Mesothelial cell of epicardium (in vitro differentiated cells): Measurements from ENCODE around the gene GMDS. TPM values are rescaled to one million over a fixed set of nuclear protein-coding genes. Genes with fewer than 3 reads are reported as not detected.
A peak's percentile ranks its signal among the peaks of the same experiment; 100 is the strongest.

Experiments used
- DNase-seq, 2 experiments: peaks; one replicate each; pipeline ENCODE4 v3.0.0; 2021; ENCODE audit warnings: low spot score in 2 of 2; ENCODE audit not compliant: unreplicated experiment in 2 of 2
- H3K27ac Mint-ChIP-seq: 2 replicates; pipeline ENCODE4 v1.8.0; 2021; ENCODE audit warnings: mixed read lengths
- H3K27me3 Mint-ChIP-seq: 2 replicates; pipeline ENCODE4 v1.8.0; 2021; ENCODE audit warnings: low read depth, mixed read lengths
- H3K36me3 Mint-ChIP-seq: 2 replicates; pipeline ENCODE4 v1.8.0; 2021; ENCODE audit warnings: mixed read lengths
- H3K4me1 Mint-ChIP-seq: 2 replicates; pipeline ENCODE4 v1.8.0; 2021; ENCODE audit warnings: mixed read lengths
- H3K4me3 Mint-ChIP-seq: 2 replicates; pipeline ENCODE4 v1.8.0; 2021; ENCODE audit warnings: mild to moderate bottlenecking, moderate library complexity, mixed read lengths
- H3K9me3 Mint-ChIP-seq: 2 replicates; pipeline ENCODE4 v1.8.0; 2021; ENCODE audit warnings: mixed read lengths
- CTCF ChIP-seq: fragments of 200-600 bp; sonication (generic); IDR thresholded peaks from one replicate; pipeline ENCODE4 v1.5.0; 2021; ENCODE audit warnings: antibody characterized with exemption; ENCODE audit not compliant: unreplicated experiment
- total RNA-seq: library from RNA; stranded (reverse); gene quantifications from 3 replicates; pipeline ENCODE4 v1.2.1, GENCODE V29; 2021

Gene GMDS
- total RNA-seq, 1 donor from 2014 or later = 39.9 TPM

GRCh38 chr6:1770968-1771723 lies 474.3 kb downstream of the GMDS start:
- no peaks in the 10 kb centered on the region for H3K36me3 Mint-ChIP-seq
- no peaks in the 10 kb centered on the region for H3K9me3 Mint-ChIP-seq
- no peak overlapping the region for H3K27ac Mint-ChIP-seq
- DNase-seq = no peak
- H3K27me3 Mint-ChIP-seq = no peaks in the 10 kb centered on the region
- no peak overlapping the region for H3K4me3 Mint-ChIP-seq
- TF ChIP-seq CTCF = no peak
- H3K4me1 Mint-ChIP-seq = peaks cover 84% of the 10 kb centered on the region

GRCh38 chr6:1770435-1770843 lies 475.0 kb downstream of the GMDS start:
- Mint-ChIP-seq H3K36me3 (no peaks in the 10 kb centered on the region), H3K27me3 (no peaks in the 10 kb centered on the region), H3K4me3 (no peak overlapping the region), H3K9me3 (no peaks in the 10 kb centered on the region), H3K27ac (peak overlapping the region; percentile 84), H3K4me1 (peaks cover 90% of the 10 kb centered on the region)
- no peak for TF ChIP-seq CTCF
- no peak for DNase-seq

- Mint-ChIP-seq H3K36me3 (no peaks in the 10 kb centered on the region), H3K27ac (peak overlapping the region; percentile 49), H3K4me3 (no peak overlapping the region), H3K27me3 (no peaks in the 10 kb centered on the region), H3K4me1 (peaks cover 88% of the 10 kb centered on the region), H3K9me3 (no peaks in the 10 kb centered on the region)
- no peak for TF ChIP-seq CTCF
- no peak for DNase-seq
These were observed 477.7 kb downstream of the GMDS start for GRCh38 chr6:1767481-1768246.

GRCh38 chr6:1766654-1767053 lies 478.8 kb downstream of the GMDS start:
- Mint-ChIP-seq H3K27ac (peak overlapping the region; percentile 74), H3K4me3 (no peak overlapping the region), H3K9me3 (no peaks in the 10 kb centered on the region), H3K27me3 (peaks cover 1% of the 10 kb centered on the region), H3K4me1 (peaks cover 88% of the 10 kb centered on the region), H3K36me3 (no peaks in the 10 kb centered on the region)
- no peak for DNase-seq
- no peak for TF ChIP-seq CTCF

GRCh38 chr6:1765160-1765903 lies 480.1 kb downstream of the GMDS start:
- Mint-ChIP-seq H3K27ac (no peak overlapping the region), H3K27me3 (peaks cover 2% of the 10 kb centered on the region), H3K4me3 (no peak overlapping the region), H3K4me1 (peaks cover 86% of the 10 kb centered on the region), H3K36me3 (no peaks in the 10 kb centered on the region), H3K9me3 (no peaks in the 10 kb centered on the region)
- DNase-seq = no peak
- TF ChIP-seq CTCF = no peak
